CD14-positive monocyte (primary cell): ENCODE measurements around the gene FAM169A. TPM values are rescaled to one million over a fixed set of nuclear protein-coding genes. Genes with fewer than 3 reads are reported as not detected.
A peak's percentile ranks its signal among the peaks of the same experiment; 100 is the strongest.

Experiments
- DNase-seq, 3 donors: peaks; one replicate each; pipeline ENCODE4 v3.0.0-alpha.2; 2011 to 2022
- H2AFZ ChIP-seq: 2 replicates; pipeline ENCODE4 v1.6.0; 2012; ENCODE audit warnings: mild to moderate bottlenecking, low read depth, low read length, inconsistent platforms; ENCODE audit not compliant: insufficient read depth, poor library complexity, severe bottlenecking
- H3K27ac ChIP-seq, 2 donors: 1 replicate in 1 of 2; 2 replicates in 1 of 2; pipeline ENCODE4 v1.5.1; 2012 to 2013; ENCODE audit warnings: low read length in 2 of 2, control low read depth in 1 of 2, inconsistent platforms in 1 of 2, low read depth in 1 of 2, mild to moderate bottlenecking in 1 of 2
- H3K27me3 ChIP-seq, 2 donors: one replicate each; pipeline versions ENCODE4 v1.6.0 to v1.6.1; 2011 to 2013; ENCODE audit warnings: low read length in 2 of 2; ENCODE audit not compliant: control insufficient read depth in 2 of 2, insufficient read depth in 2 of 2
- H3K36me3 ChIP-seq, 2 donors: replicated peaks in 1 of 2; 1 replicate in 1 of 2; 2 replicates in 1 of 2; pipeline versions ENCODE4 v1.5.1 to v1.6.1; 2012 to 2013; ENCODE audit warnings: low read length in 2 of 2, control low read depth in 1 of 2, inconsistent platforms in 1 of 2, mild to moderate bottlenecking in 1 of 2; ENCODE audit not compliant: insufficient read depth in 2 of 2, control insufficient read depth in 1 of 2
- H3K4me1 ChIP-seq, 2 donors: 1 replicate in 1 of 2; 2 replicates in 1 of 2; pipeline versions ENCODE4 v1.5.1 to v1.6.1; 2012 to 2013; ENCODE audit warnings: low read length in 2 of 2, control low read depth in 1 of 2, inconsistent platforms in 1 of 2, mild to moderate bottlenecking in 1 of 2, moderate library complexity in 1 of 2; ENCODE audit not compliant: insufficient read depth in 2 of 2, control insufficient read depth in 1 of 2
- H3K4me2 ChIP-seq: replicated peaks from 2 replicates; pipeline ENCODE3; 2012; ENCODE audit warnings: low read length, moderate library complexity, mild to moderate bottlenecking; ENCODE audit not compliant: poor library complexity, severe bottlenecking; ENCODE audit errors: extremely low read depth
- H3K4me3 ChIP-seq, 3 experiments: fragments of 200-600 bp in 1 of 3; sonication (generic) in 1 of 3; replicated peaks in 1 of 3; 1 replicate in 2 of 3; 2 replicates in 1 of 3; pipeline ENCODE4 v1.5.1; 2011 to 2013; ENCODE audit warnings: low read length in 3 of 3, mild to moderate bottlenecking in 3 of 3, control low read depth in 2 of 3, low read depth in 2 of 3, inconsistent platforms in 1 of 3, moderate library complexity in 1 of 3
- H3K79me2 ChIP-seq: 2 replicates; pipeline ENCODE4 v1.6.0; 2012; ENCODE audit warnings: mild to moderate bottlenecking, control low read depth, inconsistent platforms, low read length, moderate library complexity; ENCODE audit not compliant: insufficient read depth
- H3K9ac ChIP-seq: 2 replicates; pipeline ENCODE4 v1.6.0; 2017; ENCODE audit warnings: low read length, mild to moderate bottlenecking; ENCODE audit not compliant: insufficient read depth, poor library complexity, severe bottlenecking
- H3K9me3 ChIP-seq, 2 donors: replicated peaks in 1 of 2; 1 replicate in 1 of 2; 2 replicates in 1 of 2; pipeline versions ENCODE4 v1.5.1 to v1.6.1; 2012 to 2013; ENCODE audit warnings: low read length in 2 of 2, control low read depth in 1 of 2; ENCODE audit not compliant: control insufficient read depth in 1 of 2, insufficient read depth in 1 of 2
- H4K20me1 ChIP-seq: 2 replicates; pipeline ENCODE4 v1.6.0; 2012; ENCODE audit warnings: mild to moderate bottlenecking, low read length, control low read depth, moderate library complexity; ENCODE audit not compliant: insufficient read depth
- H3K27ac Mint-ChIP-seq, 7 donors: one replicate each; pipeline ENCODE4 v1.8.0; 2020; ENCODE audit warnings: mild to moderate bottlenecking in 7 of 7, mixed read lengths in 7 of 7, moderate library complexity in 6 of 7, inconsistent platforms in 2 of 7
- H3K27me3 Mint-ChIP-seq, 3 donors: one replicate each; pipeline ENCODE4 v1.8.0; 2021 to 2022; ENCODE audit warnings: low read depth in 3 of 3, mild to moderate bottlenecking in 3 of 3, mixed read lengths in 3 of 3, moderate library complexity in 3 of 3, inconsistent platforms in 1 of 3
- H3K36me3 Mint-ChIP-seq, 2 donors: one replicate each; pipeline ENCODE4 v1.8.0; 2020; ENCODE audit warnings: mixed read lengths in 2 of 2, inconsistent platforms in 1 of 2, mild to moderate bottlenecking in 1 of 2
- H3K4me1 Mint-ChIP-seq: one replicate; pipeline ENCODE4 v1.8.0; 2020; ENCODE audit warnings: mild to moderate bottlenecking, mixed read lengths
- H3K4me3 Mint-ChIP-seq, 2 donors: one replicate each; pipeline ENCODE4 v1.8.0; 2020; ENCODE audit warnings: mild to moderate bottlenecking in 2 of 2, mixed read lengths in 2 of 2, moderate library complexity in 1 of 2
- H3K9me3 Mint-ChIP-seq, 7 donors: one replicate each; pipeline ENCODE4 v1.8.0; 2020 to 2022; ENCODE audit warnings: mixed read lengths in 7 of 7, mild to moderate bottlenecking in 6 of 7, moderate library complexity in 6 of 7, inconsistent platforms in 2 of 7
- WGBS: methylation state at CpG from one replicate; pipeline ENCODE4 v1.1.5; 2013; ENCODE audit warnings: missing lambda C conversion rate; ENCODE audit not compliant: insufficient coverage; 5-methylcytosine and 5-hydroxymethylcytosine counted together
- intact Hi-C, 2 donors: fragments of 100-400 bp; cut with micrococcal nuclease; formaldehyde crosslinking; loops; one replicate each; pipeline versions ENCODE4 v1.15.0 to v1.15.1; 2023
- polyA plus RNA-seq, 3 donors: library from polyadenylated mRNA; depleted of rRNA in 1 of 3; unstranded in 2 of 3; stranded (reverse) in 1 of 3; fragments of 300-500 nt in 2 of 3; fragments of >200 nt in 1 of 3; fragmentation: Illumina TruSeq in 2 of 3; gene quantifications; 1 replicate in 2 of 3; 2 replicates in 1 of 3; pipeline ENCODE4 v1.2.3, GENCODE V29; 2012 to 2021
- TF ChIP-seq, protein P1 (sequence below): fragments of 200-600 bp; IDR thresholded peaks from one replicate; pipeline ENCODE4 v1.8.0; 2022; ENCODE audit warnings: antibody characterized with exemption, mild to moderate bottlenecking

Gene FAM169A
- polyA plus RNA-seq, 3 donors, result not detected

DNA sequence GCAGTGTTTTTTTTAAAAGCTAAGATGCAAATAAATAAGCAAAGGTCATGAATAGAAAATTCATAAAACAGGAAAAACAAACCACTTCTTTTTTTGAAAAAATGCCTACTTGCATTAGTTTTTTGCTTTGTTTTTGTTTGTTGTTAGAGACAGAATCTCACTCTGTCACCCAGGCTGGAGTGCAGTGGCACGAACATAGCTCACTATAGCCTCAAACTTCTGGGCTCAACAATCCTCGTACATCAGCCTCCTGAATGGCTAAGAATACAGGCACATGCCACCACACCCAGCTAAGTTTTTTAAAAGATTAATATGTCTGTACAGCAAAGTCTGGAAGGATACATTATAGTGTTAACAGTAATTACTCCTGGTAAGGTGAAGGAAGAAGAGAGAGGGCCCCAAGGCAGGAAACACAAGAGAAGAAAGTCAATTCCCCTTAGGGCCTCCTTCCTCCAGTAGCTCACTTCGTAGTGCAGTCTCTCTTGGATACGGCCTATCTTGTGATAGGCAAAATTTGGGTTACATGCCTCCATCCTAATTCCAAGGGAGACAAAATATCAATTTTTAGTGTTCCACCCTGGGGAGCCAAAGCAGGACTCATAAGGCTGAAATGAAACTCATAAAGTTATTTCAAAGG is 15.3 kb downstream of the FAM169A start:
- Mint-ChIP-seq H3K27me3 (peaks cover 0 to 1% (median 0%) of the 10 kb centered on the region in 3 donors), H3K4me1 (peaks cover 22% of the 10 kb centered on the region), H3K27ac (peak overlapping the region in 6 of 7 donors; percentile 12 to 86 (median 40)), H3K36me3 (no peaks in the 10 kb centered on the region), H3K9me3 (peaks cover 0 to 2% (median 0%) of the 10 kb centered on the region in 7 donors), H3K4me3 (peak overlapping the region in 1 of 2 donors; percentile 6)
- Histone ChIP-seq H3K9me3 (no peaks in the 10 kb centered on the region), H3K4me3 (peak overlapping the region in 1 of 3 experiments; percentile 63), H2AFZ (peak overlapping the region; percentile 79), H3K4me2 (peak overlapping the region; percentile 70), H3K79me2 (no peaks in the 10 kb centered on the region), H3K27me3 (no peaks in the 10 kb centered on the region), H3K36me3 (no peaks in the 10 kb centered on the region), H3K9ac (no peak overlapping the region), H3K4me1 (peaks cover 9 to 11% of the 10 kb centered on the region in 2 donors), H3K27ac (peak overlapping the region in 1 of 2 donors; percentile 78), H4K20me1 (no peaks in the 10 kb centered on the region)
- no peak for DNase-seq
- TF ChIP-seq, protein P1, sequence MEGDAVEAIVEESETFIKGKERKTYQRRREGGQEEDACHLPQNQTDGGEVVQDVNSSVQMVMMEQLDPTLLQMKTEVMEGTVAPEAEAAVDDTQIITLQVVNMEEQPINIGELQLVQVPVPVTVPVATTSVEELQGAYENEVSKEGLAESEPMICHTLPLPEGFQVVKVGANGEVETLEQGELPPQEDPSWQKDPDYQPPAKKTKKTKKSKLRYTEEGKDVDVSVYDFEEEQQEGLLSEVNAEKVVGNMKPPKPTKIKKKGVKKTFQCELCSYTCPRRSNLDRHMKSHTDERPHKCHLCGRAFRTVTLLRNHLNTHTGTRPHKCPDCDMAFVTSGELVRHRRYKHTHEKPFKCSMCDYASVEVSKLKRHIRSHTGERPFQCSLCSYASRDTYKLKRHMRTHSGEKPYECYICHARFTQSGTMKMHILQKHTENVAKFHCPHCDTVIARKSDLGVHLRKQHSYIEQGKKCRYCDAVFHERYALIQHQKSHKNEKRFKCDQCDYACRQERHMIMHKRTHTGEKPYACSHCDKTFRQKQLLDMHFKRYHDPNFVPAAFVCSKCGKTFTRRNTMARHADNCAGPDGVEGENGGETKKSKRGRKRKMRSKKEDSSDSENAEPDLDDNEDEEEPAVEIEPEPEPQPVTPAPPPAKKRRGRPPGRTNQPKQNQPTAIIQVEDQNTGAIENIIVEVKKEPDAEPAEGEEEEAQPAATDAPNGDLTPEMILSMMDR, result no peak
- intact Hi-C loops, result no loop called here
- WGBS, result no CpG with 5 or more reads among the region's 4 CpGs

GRCh38 chr5:74850030-74850429 is 16.2 kb downstream of the FAM169A start:
- H3K4me1 Mint-ChIP-seq, result peaks cover 22% of the 10 kb centered on the region
- Histone ChIP-seq H3K4me2 (no peak overlapping the region), H3K4me3 (no peak overlapping the region), H3K27me3 (no peaks in the 10 kb centered on the region), H3K27ac (no peak overlapping the region), H3K9me3 (no peaks in the 10 kb centered on the region), H3K4me1 (peaks cover 9 to 11% of the 10 kb centered on the region in 2 donors), H3K79me2 (no peaks in the 10 kb centered on the region), H2AFZ (peak overlapping the region; percentile 4), H4K20me1 (no peaks in the 10 kb centered on the region), H3K9ac (no peak overlapping the region), H3K36me3 (no peaks in the 10 kb centered on the region)
- no peak overlapping the region for H3K4me3 Mint-ChIP-seq
- no peak for DNase-seq
- TF ChIP-seq, protein P1, result no peak
- no peak overlapping the region for H3K27ac Mint-ChIP-seq
- 53% methylated on average over 2 of the region's 8 CpGs for WGBS
- no peaks in the 10 kb centered on the region for H3K9me3 Mint-ChIP-seq
- no peaks in the 10 kb centered on the region for H3K36me3 Mint-ChIP-seq
- peaks cover 0 to 1% (median 0%) of the 10 kb centered on the region in 3 donors for H3K27me3 Mint-ChIP-seq
- intact Hi-C loops, result no loop called here
